RPMI8226 (cell line): ENCODE results near the gene MYH14.
"Not testable (repeated sequence)": the region's sequence is repeated elsewhere in the genome, so short reads cannot be mapped to it uniquely, and the experiment has no call there.

Source experiments
- DNase-seq: peaks from one replicate; pipeline ENCODE4 v3.0.0-alpha.2; 2015

The MYH14 gene

GRCh38 chr19:50230379-50231351, 27.2 kb downstream of the MYH14 start:
- peak; percentile 21 for DNase-seq

- DNase-seq, result not testable (repeated sequence)
Observed at GRCh38 chr19:50231417-50231816, 28.0 kb downstream of the MYH14 start.

DNA sequence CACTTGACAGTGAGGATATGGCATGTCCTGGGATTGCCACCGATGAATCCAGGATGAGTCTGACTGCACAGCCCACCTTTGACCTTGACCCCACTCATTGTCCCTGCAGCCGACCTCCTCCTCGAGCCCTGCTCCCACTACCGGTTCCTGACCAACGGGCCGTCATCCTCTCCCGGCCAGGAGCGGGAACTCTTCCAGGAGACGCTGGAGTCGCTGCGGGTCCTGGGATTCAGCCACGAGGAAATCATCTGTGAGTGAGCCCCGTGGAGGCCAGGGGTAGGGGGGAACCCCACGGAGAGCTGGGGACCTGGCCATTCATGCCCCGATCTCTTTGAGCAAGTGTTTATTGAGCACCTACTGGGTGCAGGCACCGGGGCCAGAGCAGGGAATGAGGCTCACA, 28.4 kb downstream of the MYH14 start:
- DNase-seq, result no peak

DNA sequence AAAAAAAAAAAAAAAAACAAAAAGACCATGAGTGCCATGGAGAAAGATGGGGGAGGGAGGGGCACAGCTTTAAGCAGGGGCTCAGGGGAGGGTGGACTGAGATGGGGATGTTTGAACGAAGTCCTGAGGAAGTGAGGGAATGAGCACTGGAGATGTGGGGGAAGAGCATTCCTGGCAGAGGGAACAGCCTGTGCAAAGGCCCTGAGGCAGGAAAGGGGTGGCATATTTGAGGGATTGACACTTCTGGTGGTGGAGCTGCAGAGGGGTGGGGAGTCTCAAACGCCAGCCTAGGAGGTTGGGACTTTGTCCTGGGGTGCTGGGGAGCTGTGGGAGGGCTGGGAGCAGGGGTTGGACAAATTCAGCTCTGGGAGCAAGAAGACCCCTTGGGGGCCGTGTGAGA, 29.2 kb downstream of the MYH14 start:
- DNase-seq, result no peak

DNA sequence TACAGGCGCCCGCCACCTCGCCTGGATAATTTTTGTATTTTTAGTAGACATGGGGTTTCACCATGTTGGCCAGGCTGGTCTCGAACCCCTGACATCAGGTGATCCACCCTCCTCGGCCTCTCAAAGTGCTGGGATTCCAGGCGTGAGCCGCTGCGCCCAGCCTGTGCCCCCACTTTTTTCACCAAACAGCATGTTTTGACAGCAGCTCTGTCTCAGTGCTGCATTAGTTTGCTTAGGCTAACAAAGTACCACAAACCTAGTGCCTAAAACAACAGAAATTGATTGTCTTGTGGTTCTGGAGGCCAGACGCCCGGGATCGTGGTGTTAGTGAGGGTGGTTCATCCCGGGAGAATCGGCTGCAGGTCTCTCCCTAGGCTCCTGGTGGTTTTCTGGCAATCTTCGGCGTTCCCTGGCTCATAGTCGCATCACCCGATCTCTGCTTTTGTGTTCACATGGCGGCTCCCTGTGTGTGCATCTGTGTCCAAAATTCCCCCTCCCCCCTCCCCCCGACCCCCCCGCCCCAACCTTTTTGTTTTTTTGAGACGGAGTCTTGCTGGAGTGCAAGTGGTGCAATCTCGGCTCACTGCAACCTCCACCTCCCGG, 30.0 kb downstream of the MYH14 start:
- DNase-seq, result no peak

- DNase-seq, result peak; percentile 79
Observed at GRCh38 chr19:50237493-50237892, 34.1 kb downstream of the MYH14 start.

DNA sequence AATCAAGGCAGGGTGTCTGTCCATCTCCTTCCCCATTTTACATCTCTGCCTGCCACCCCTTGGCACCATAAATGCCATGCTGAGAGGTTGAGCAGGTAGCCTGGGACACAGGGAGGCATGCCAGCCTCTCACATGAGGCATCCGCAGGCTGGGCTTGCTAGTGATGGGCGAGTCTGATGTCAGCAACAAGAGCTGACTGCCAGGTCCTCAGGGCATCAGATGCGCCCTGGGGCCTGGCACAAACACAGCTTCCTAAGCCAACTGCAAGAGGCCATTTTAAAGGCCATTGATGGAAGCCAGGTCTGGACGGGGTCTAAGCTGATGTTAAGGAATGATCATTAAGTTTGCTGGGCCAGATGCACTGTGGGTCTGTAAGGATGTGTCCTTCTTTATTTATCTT, 34.6 kb downstream of the MYH14 start:
- no peak for DNase-seq

DNA sequence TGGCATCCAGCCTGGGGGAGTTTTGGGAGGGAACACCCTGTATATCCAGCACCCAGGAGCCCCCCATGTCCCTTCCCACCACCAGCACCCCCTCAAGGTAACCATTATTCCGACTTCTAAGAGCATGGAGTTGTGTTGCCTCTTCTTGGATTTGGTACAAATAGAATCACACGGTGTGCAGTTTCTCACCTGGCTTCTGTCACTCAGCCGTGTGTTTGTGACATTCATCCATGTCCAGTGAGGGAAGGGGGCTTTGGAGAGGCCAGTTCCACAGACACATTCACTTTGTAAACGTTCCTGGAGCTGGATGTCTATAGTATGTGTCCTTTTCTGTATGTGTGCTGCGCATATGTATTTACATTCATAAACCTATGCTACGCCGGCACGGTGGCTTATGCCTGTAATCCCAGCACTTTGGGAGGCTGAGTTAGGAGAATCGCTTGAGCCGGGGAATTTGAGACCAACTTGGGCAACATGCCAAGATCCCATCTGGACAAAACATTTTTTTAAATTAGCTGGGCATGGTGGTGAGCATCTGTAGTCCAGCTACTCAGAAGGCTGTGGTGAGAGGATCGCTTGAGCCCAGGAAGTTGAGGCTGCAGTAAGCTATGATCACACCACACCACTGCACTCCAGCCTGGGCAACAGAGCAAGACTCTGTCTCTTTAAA, 36.6 kb downstream of the MYH14 start:
- DNase-seq, result no peak

DNA sequence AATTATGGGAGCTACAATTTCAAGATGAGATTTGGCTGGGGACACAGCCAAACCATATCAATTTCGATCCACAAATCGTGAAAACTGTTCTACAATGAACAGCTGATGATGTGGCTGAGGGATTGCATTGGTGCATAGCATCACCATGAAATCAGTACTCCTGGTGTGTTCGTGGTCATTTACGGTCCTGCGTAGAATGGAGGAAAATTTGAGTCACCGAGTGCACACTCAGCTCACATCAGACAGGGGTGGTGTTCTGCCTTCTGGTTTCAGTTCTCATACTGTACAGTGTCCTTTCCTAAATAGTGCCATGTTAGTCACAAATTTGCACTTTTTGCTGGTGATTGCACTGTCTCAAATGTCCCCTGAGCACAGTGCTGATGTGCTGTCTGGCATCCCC, 39.2 kb downstream of the MYH14 start:
- DNase-seq, result peak; percentile 37

GRCh38 chr19:50244695-50245094, 41.3 kb downstream of the MYH14 start:
- no peak for DNase-seq

DNA sequence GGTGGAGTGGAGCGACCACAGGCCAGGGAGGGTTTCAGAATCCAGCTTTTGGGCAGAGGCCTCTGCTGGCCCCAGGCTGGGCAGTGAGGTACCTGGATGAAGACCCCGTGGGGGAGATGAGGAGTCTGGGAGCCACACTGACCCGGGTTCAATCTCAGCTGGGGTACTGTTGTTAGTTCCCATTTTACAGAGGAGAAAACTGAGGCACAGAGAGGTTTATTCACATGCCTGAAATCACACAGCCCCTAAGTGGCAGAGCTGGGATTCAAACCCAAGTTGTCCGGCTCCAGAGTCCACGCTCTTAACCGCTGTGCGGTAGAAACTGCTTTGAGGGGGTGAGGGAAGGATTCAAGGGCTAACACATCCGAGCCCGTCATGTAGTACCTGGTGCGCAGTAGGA, 45.0 kb downstream of the MYH14 start:
- DNase-seq, result no peak

GRCh38 chr19:50248826-50249225, 45.4 kb downstream of the MYH14 start:
- DNase-seq, result no peak

DNA sequence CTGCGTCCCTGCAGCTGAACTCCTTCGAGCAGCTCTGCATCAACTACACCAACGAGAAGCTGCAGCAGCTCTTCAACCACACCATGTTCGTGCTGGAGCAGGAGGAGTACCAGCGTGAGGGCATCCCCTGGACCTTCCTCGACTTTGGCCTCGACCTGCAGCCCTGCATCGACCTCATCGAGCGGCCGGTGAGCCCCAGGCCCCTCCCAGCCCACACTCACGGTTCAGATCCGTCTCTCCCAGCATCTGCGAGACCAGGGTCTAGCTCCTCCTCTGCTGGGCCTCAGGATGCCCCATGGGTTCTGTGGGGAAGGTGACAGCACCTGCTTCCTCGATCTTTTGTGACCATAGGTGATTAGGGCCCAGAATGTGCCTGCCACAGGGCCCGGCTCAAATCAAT, 46.2 kb downstream of the MYH14 start:
- no peak for DNase-seq

- DNase-seq, result no peak
Observed at GRCh38 chr19:50250450-50251136, 47.2 kb downstream of the MYH14 start.

GRCh38 chr19:50252111-50252886, 48.9 kb downstream of the MYH14 start:
- DNase-seq, result peak; percentile 38

DNA sequence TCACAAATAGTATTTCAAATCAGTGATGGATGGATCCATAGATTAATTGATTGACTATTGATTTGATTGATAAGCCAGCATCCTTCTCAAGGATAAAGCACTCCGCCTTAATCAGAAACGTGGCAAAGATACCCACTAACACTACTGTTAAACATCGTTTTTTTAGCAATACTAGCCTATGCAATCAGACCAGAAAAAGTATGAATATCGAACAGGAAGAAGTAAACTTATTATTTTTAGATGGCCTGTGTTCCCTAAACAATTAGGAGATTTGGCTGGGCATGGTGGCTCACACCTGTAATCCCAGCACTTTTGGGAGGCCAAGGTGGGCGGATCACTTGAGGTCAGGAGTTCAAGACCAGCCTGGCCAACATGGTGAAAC, 49.5 kb downstream of the MYH14 start:
- no peak for DNase-seq

DNA sequence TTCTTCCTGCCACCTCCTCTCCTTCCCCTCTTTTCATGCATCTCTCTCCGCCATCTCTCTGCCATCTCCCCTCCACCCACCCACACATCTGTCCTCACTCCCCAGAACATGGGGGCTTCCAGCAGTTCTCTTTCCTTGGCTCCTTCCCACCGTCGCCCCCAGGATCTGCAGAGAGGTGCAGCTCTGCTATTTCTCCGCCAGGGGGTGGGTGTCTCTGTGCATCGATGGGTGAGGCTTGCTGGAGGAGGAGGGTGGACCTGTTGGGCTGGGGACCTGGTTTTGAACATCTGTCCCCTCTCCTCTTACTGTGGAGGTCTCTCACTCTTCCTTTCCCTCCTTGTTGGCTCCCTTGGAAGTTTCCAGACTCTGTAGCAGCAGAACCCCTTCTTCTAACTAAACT, 51.7 kb downstream of the MYH14 start:
- DNase-seq, result no peak

DNA sequence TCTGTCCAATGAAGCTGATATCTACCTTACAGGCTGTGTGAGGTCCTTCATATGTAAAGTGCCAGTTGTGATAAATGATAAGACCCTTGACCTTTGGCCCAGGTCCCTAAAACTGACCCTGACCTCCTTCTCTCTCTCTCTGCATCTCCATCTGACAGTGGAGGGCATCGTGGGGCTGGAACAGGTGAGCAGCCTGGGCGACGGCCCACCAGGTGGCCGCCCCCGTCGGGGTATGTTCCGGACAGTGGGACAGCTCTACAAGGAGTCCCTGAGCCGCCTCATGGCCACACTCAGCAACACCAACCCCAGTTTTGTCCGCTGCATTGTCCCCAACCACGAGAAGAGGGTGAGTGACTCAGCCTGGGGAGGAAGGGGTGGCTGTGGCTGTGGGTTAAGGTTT, 53.7 kb downstream of the MYH14 start:
- no peak for DNase-seq

- DNase-seq, result peak; percentile 38
Observed at GRCh38 chr19:50258918-50259372, 55.5 kb downstream of the MYH14 start.

GRCh38 chr19:50261446-50261970, 58.1 kb downstream of the MYH14 start:
- DNase-seq, result no peak

- DNase-seq, result no peak
Observed at GRCh38 chr19:50263176-50263575, 59.8 kb downstream of the MYH14 start.
